HUES64 (cell line): ENCODE data around the gene C18orf32.
"Not testable (repeated sequence)": the region's sequence is repeated elsewhere in the genome, so short reads cannot be mapped to it uniquely, and the experiment has no call there.

Experiments used
- H3K27ac ChIP-seq: 2 replicates; pipeline ENCODE4 v1.7.0; 2013; ENCODE audit warnings: low read depth, low read length, inconsistent platforms
- H3K27me3 ChIP-seq: 2 replicates; pipeline ENCODE4 v1.6.1; 2013; ENCODE audit warnings: mild to moderate bottlenecking, low read length; ENCODE audit not compliant: insufficient read depth
- H3K36me3 ChIP-seq: 2 replicates; pipeline ENCODE4 v1.6.1; 2013; ENCODE audit warnings: mild to moderate bottlenecking, low read length; ENCODE audit not compliant: insufficient read depth
- H3K4me1 ChIP-seq: 2 replicates; pipeline ENCODE4 v1.6.1; 2013; ENCODE audit warnings: mild to moderate bottlenecking, low read length, moderate library complexity; ENCODE audit not compliant: insufficient read depth
- H3K4me3 ChIP-seq: 2 replicates; pipeline ENCODE4 v1.5.1; 2013; ENCODE audit warnings: mild to moderate bottlenecking, low read length, moderate library complexity
- H3K9ac ChIP-seq: 2 replicates; pipeline ENCODE4 v1.6.1; 2013; ENCODE audit warnings: mild to moderate bottlenecking, low read depth, low read length
- H3K9me3 ChIP-seq: 2 replicates; pipeline ENCODE4 v1.6.1; 2013; ENCODE audit warnings: low read depth, low read length; ENCODE audit not compliant: insufficient read depth
- WGBS: fragments of 150-250, 120-280 bp; methylation state at CpG from one replicate; pipeline ENCODE4 v1.1.7; 2013; ENCODE audit warnings: missing lambda C conversion rate; 5-methylcytosine and 5-hydroxymethylcytosine counted together

The C18orf32 gene

GRCh38 chr18:49520661-49521145 is 33.7 kb upstream of the C18orf32 start:
- H3K9ac ChIP-seq = no peak overlapping the region
- no peaks in the 10 kb centered on the region for H3K36me3 ChIP-seq
- peak overlapping the region; percentile 41; the same call in 1 of the 2 replicates for H3K27ac ChIP-seq
- H3K27me3 ChIP-seq = no peaks in the 10 kb centered on the region
- WGBS = 87% methylated on average over 2 of the region's 2 CpGs
- H3K4me1 ChIP-seq = peaks cover 26% of the 10 kb centered on the region
- no peak overlapping the region for H3K4me3 ChIP-seq
- H3K9me3 ChIP-seq = no peaks in the 10 kb centered on the region

DNA sequence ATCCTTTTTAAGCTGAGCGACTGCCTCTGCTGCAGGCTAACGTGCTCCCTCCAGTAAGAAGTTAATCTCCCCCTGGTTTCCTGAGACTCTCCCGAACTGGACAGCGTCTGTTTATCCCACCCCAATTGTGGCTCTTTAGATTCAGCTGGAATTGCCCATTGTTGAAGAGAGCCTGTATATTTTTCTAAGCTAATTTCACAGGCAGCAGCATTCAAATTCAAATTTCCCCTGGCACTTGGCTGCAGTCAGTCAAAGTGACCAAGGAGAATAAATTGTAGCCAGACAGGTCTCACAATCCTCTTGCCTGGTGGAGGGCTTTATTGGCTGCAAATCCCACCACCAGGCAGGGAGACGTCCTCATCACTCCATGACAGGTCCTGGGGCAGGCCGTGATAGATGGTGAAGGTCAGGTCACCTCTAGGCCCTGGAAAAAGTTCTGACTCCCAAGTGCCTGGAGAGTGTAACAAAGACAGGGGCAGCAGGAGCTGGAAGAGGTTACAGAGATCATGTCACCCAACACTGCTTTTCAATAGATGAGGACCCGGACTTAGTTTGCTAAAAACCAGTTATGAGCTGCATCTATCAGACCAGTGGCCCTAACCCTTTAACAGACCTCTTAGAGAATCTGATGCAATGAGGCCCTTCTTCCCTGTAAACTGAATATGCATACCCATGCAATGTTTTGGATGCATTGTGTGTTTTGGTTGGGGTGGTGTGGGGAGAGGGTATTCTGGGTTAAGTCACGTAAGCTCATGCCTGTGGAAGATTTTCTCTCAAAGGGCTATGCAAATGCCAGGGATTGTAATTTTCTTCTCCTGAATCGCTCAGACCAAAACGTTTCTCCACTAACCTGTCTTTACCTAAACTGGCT is 32.3 kb upstream of the C18orf32 start:
- Histone ChIP-seq H3K4me1 (peaks cover 29% of the 10 kb centered on the region), H3K4me3 (no peak overlapping the region), H3K9me3 (no peaks in the 10 kb centered on the region), H3K27me3 (no peaks in the 10 kb centered on the region), H3K36me3 (no peaks in the 10 kb centered on the region), H3K27ac (peak overlapping the region; percentile 35; the same call in 1 of the 2 replicates), H3K9ac (no peak overlapping the region)
- WGBS = 51% methylated on average over 10 of the region's 10 CpGs

- 98% methylated on average over 1 of the region's 2 CpGs for WGBS
Observed at GRCh38 chr18:49517483-49517882, 30.4 kb upstream of the C18orf32 start.

GRCh38 chr18:49515516-49515915 is 28.5 kb upstream of the C18orf32 start:
- WGBS = 86% methylated on average over 3 of the region's 3 CpGs
- no peak overlapping the region for H3K4me3 ChIP-seq
- H3K36me3 ChIP-seq = no peaks in the 10 kb centered on the region
- H3K27ac ChIP-seq = peak overlapping the region; percentile 3; the same call in 1 of the 2 replicates
- peaks cover 20% of the 10 kb centered on the region for H3K4me1 ChIP-seq
- H3K9me3 ChIP-seq = no peaks in the 10 kb centered on the region
- no peaks in the 10 kb centered on the region for H3K27me3 ChIP-seq
- no peak overlapping the region for H3K9ac ChIP-seq

More at GRCh38 chr18:49517483-49517882, 30.4 kb upstream of the C18orf32 start:
- Histone ChIP-seq H3K4me1 (peaks cover 29% of the 10 kb centered on the region), H3K4me3 (no peak overlapping the region), H3K36me3 (no peaks in the 10 kb centered on the region), H3K9me3 (no peaks in the 10 kb centered on the region), H3K27ac (no peak overlapping the region), H3K9ac (no peak overlapping the region), H3K27me3 (no peaks in the 10 kb centered on the region)

GRCh38 chr18:49515003-49515402 is 28.0 kb upstream of the C18orf32 start:
- H3K27ac ChIP-seq, H3K9ac ChIP-seq, H3K36me3 ChIP-seq, H3K4me3 ChIP-seq, H3K9me3 ChIP-seq, H3K27me3 ChIP-seq: not testable (repeated sequence)
- H3K4me1 ChIP-seq = peaks cover 18% of the 10 kb centered on the region
- 92% methylated on average over 5 of the region's 5 CpGs for WGBS

- 91% methylated on average over 9 of the region's 9 CpGs for WGBS
- no peaks in the 10 kb centered on the region for H3K36me3 ChIP-seq
- no peak overlapping the region for H3K27ac ChIP-seq
- H3K4me1 ChIP-seq = peaks cover 14% of the 10 kb centered on the region
- no peaks in the 10 kb centered on the region for H3K9me3 ChIP-seq
- no peak overlapping the region for H3K9ac ChIP-seq
- H3K27me3 ChIP-seq = no peaks in the 10 kb centered on the region
- H3K4me3 ChIP-seq = no peak overlapping the region
Observed at GRCh38 chr18:49514577-49514976, 27.5 kb upstream of the C18orf32 start.

DNA sequence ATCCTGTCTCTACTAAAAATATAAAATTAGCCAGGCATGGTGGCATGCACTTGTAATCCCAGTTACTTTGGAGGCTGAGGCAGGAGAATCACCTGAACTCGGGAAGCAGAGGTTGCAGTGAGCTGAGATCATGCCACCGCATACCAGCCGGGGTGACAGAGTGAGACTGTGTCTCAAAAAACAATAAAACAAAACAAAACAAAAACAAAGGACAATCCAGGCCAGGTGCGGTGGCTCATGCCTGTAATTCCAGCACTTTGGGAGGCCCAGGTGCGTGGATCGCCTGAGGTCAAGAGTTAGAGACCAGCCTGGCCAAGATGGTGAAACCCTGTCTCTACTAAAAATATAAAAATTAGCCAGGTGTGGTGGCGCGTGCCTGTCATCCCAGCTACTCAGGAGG is 25.8 kb upstream of the C18orf32 start:
- not testable (repeated sequence) for H3K27ac ChIP-seq, H3K36me3 ChIP-seq, H3K9me3 ChIP-seq, H3K27me3 ChIP-seq, H3K4me3 ChIP-seq, H3K9ac ChIP-seq, H3K4me1 ChIP-seq
- 95% methylated on average over 8 of the region's 8 CpGs for WGBS

GRCh38 chr18:49510393-49511115 is 23.5 kb upstream of the C18orf32 start:
- no peak overlapping the region for H3K27ac ChIP-seq
- H3K36me3 ChIP-seq = no peaks in the 10 kb centered on the region
- no peaks in the 10 kb centered on the region for H3K27me3 ChIP-seq
- no peak overlapping the region for H3K9ac ChIP-seq
- 43% methylated on average over 10 of the region's 12 CpGs for WGBS
- H3K9me3 ChIP-seq = no peaks in the 10 kb centered on the region
- peaks cover 1% of the 10 kb centered on the region; the same call in 1 of the 2 replicates for H3K4me1 ChIP-seq
- H3K4me3 ChIP-seq = no peak overlapping the region

- not testable (repeated sequence) for H3K4me3 ChIP-seq, H3K9ac ChIP-seq, H3K4me1 ChIP-seq, H3K27me3 ChIP-seq, H3K36me3 ChIP-seq, H3K27ac ChIP-seq, H3K9me3 ChIP-seq
- WGBS = 96% methylated on average over 3 of the region's 5 CpGs
Observed at GRCh38 chr18:49506438-49506837, 19.4 kb upstream of the C18orf32 start.

DNA sequence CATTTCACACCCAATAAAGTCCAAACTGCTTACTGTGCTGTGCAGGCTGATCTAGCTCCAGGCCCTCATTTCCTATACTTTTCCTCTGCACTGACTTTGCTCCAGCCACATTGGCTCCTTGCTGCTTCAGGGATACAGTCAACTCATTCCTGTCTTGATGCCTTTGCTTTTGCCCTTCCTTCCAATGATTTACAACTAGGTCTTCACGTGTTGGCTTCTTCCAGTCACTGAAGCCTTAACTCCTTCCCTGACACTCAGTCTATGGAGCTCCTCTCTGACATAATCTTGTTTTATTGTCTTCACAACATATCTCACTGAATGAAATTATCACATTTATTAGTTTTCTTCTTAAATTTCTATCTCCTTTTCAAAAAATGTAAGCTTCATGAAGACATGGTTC is 16.9 kb upstream of the C18orf32 start:
- Histone ChIP-seq H3K4me3 (no peak overlapping the region), H3K27me3 (no peaks in the 10 kb centered on the region), H3K9ac (no peak overlapping the region), H3K9me3 (no peaks in the 10 kb centered on the region), H3K36me3 (no peaks in the 10 kb centered on the region), H3K4me1 (peaks cover 10% of the 10 kb centered on the region), H3K27ac (no peak overlapping the region)
- 50% methylated on average over 1 of the region's 1 CpG for WGBS
